ENCODE data around the gene ANKHD1. TPM values are rescaled to one million over a fixed set of nuclear protein-coding genes. Genes with fewer than 3 reads are reported as not detected.
"Not testable (repeated sequence)": the region's sequence is repeated elsewhere in the genome, so short reads cannot be mapped to it uniquely, and the experiment has no call there.

The ANKHD1 gene
- polyA plus RNA-seq, 2 donors, result 37.7 to 43.2 TPM

DNA sequence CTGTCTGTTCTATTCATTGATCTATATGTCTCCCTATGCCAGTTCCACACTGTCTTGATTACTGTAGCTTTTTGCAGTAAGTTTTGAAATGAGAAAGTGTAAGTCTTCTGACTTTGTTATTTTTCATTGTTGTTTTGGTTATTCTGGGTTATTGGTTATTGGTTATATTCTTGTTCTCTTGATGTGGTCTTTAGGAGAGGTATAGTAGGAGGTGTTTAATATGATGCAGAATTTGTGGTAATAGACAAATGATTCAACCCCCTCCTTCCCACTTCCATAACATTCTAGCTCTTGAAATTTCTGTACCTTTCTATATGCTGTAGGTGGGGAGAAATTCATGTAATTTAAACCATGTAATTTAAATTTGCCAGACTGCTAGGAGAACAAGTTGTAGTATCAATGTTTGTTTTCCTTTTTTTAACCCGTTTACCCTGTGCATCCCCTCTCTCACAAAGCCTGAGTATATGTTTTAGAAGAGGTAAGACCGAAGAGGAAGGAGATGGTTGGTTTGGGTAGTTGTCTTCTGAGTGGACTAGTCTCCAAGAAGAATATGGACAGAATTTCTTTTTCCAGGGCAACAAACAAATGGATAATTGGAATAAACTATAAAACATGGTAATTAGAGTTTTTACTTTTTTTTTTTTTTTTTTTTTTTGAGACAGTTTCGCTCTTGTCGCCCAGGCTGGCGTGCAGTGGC, 19.2 kb downstream of the ANKHD1 start:
- Histone ChIP-seq H3K4me3 (ENCODE audit: low read depth in 1 of 2, low read length in 2 of 2) (no peak overlapping the region), H3K27ac (ENCODE audit: low read depth in 2 of 2, low read length in 1 of 2) (no peak overlapping the region), H3K9me3 (ENCODE audit: control insufficient read depth in 2 of 2, insufficient read depth in 1 of 2, low read depth in 1 of 2, low read length in 1 of 2) (no peaks in the 10 kb centered on the region), H3K4me1 (ENCODE audit: control insufficient read depth in 2 of 2, insufficient read depth in 2 of 2, low read length in 1 of 2) (no peaks in the 10 kb centered on the region), H3K36me3 (ENCODE audit: control insufficient read depth in 2 of 2, insufficient read depth in 2 of 2, low read length in 1 of 2) (no peaks in the 10 kb centered on the region), H3K27me3 (ENCODE audit: control insufficient read depth in 1 of 2, insufficient read depth in 2 of 2, low read length in 2 of 2) (no peaks in the 10 kb centered on the region)
- 89 to 90% methylated on average over 5 of the region's 5 CpGs for WGBS, 2 donors

GRCh38 chr5:140421375-140421774, 19.7 kb downstream of the ANKHD1 start:
- not testable (repeated sequence) for H3K27me3 ChIP-seq (ENCODE audit: control insufficient read depth in 1 of 2, insufficient read depth in 2 of 2, low read length in 2 of 2); H3K27ac ChIP-seq (ENCODE audit: low read depth in 2 of 2, low read length in 1 of 2); H3K4me3 ChIP-seq (ENCODE audit: low read depth in 1 of 2, low read length in 2 of 2); H3K4me1 ChIP-seq (ENCODE audit: control insufficient read depth in 2 of 2, insufficient read depth in 2 of 2, low read length in 1 of 2); H3K36me3 ChIP-seq (ENCODE audit: control insufficient read depth in 2 of 2, insufficient read depth in 2 of 2, low read length in 1 of 2); H3K9me3 ChIP-seq (ENCODE audit: control insufficient read depth in 2 of 2, insufficient read depth in 1 of 2, low read depth in 1 of 2, low read length in 1 of 2)
- 76 to 86% methylated on average over 7 of the region's 7 CpGs for WGBS, 2 donors

DNA sequence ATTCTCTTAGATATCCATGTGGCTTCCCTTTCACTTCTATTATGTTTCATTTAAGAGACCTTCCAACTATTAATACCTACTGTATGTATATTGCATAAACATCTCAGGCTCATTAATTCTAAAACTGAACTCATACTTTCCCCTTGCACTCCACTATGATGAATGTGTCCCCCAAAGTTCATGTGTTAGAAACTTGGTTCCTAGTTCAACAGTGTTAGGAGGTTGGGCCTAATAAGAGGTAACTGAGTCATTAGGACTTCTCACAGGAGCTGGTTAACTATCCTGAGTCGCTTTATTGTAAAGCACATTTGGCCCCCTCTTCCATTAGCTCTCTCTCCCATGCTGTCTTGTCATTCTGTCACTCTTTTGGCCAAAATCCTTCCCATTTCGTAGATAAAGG, 22.0 kb downstream of the ANKHD1 start:
- no peaks in the 10 kb centered on the region for H3K4me1 ChIP-seq (ENCODE audit: control insufficient read depth in 2 of 2, insufficient read depth in 2 of 2, low read length in 1 of 2)
- no peak overlapping the region for H3K27ac ChIP-seq (ENCODE audit: low read depth in 2 of 2, low read length in 1 of 2)

GRCh38 chr5:140424135-140424534, 22.5 kb downstream of the ANKHD1 start:
- H3K9me3 ChIP-seq (ENCODE audit: control insufficient read depth in 2 of 2, insufficient read depth in 1 of 2, low read depth in 1 of 2, low read length in 1 of 2), result no peaks in the 10 kb centered on the region
- no peaks in the 10 kb centered on the region for H3K27me3 ChIP-seq (ENCODE audit: control insufficient read depth in 1 of 2, insufficient read depth in 2 of 2, low read length in 2 of 2)
- H3K4me1 ChIP-seq (ENCODE audit: control insufficient read depth in 2 of 2, insufficient read depth in 2 of 2, low read length in 1 of 2), result no peaks in the 10 kb centered on the region
- H3K4me3 ChIP-seq (ENCODE audit: low read depth in 1 of 2, low read length in 2 of 2), result no peak overlapping the region
- 69 to 73% methylated on average over 3 of the region's 3 CpGs for WGBS, 2 donors
- no peak overlapping the region for H3K27ac ChIP-seq (ENCODE audit: low read depth in 2 of 2, low read length in 1 of 2)
- no peaks in the 10 kb centered on the region for H3K36me3 ChIP-seq (ENCODE audit: control insufficient read depth in 2 of 2, insufficient read depth in 2 of 2, low read length in 1 of 2)

More for the DNA sequence above, 22.0 kb downstream of the ANKHD1 start:
- Histone ChIP-seq H3K27me3 (ENCODE audit: control insufficient read depth in 1 of 2, insufficient read depth in 2 of 2, low read length in 2 of 2) (no peaks in the 10 kb centered on the region), H3K9me3 (ENCODE audit: control insufficient read depth in 2 of 2, insufficient read depth in 1 of 2, low read depth in 1 of 2, low read length in 1 of 2) (no peaks in the 10 kb centered on the region), H3K36me3 (ENCODE audit: control insufficient read depth in 2 of 2, insufficient read depth in 2 of 2, low read length in 1 of 2) (no peaks in the 10 kb centered on the region), H3K4me3 (ENCODE audit: low read depth in 1 of 2, low read length in 2 of 2) (no peak overlapping the region)
- WGBS, 2 donors, result 83 to 94% methylated on average over 2 of the region's 2 CpGs

DNA sequence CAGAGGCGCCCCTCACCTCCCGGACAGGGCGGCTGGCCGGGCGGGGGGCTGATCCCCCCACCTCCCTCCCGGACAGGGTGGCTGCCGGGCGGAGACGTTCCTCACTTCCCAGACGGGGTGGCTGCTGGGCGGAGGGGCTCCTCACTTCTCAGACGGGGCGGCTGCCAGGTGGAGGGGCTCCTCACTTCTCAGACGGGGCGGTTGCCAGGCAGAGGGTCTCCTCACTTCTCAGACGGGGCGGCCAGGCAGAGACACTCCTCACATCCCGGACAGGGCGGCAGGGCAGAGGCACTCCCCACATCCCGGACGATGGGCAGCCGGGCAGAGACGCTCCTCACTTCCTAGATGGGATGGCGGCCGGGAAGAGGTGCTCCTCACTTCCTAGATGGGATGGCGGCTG, 26.1 kb downstream of the ANKHD1 start:
- 95 to 97% methylated on average over 16 to 26 of the region's 26 CpGs for WGBS, 2 donors
- H3K4me1 ChIP-seq (ENCODE audit: control insufficient read depth in 2 of 2, insufficient read depth in 2 of 2, low read length in 1 of 2); H3K36me3 ChIP-seq (ENCODE audit: control insufficient read depth in 2 of 2, insufficient read depth in 2 of 2, low read length in 1 of 2); H3K27me3 ChIP-seq (ENCODE audit: control insufficient read depth in 1 of 2, insufficient read depth in 2 of 2, low read length in 2 of 2); H3K9me3 ChIP-seq (ENCODE audit: control insufficient read depth in 2 of 2, insufficient read depth in 1 of 2, low read depth in 1 of 2, low read length in 1 of 2); H3K27ac ChIP-seq (ENCODE audit: low read depth in 2 of 2, low read length in 1 of 2); H3K4me3 ChIP-seq (ENCODE audit: low read depth in 1 of 2, low read length in 2 of 2): not testable (repeated sequence)

GRCh38 chr5:140429724-140430123, 28.1 kb downstream of the ANKHD1 start:
- no peak overlapping the region for H3K4me3 ChIP-seq (ENCODE audit: low read depth in 1 of 2, low read length in 2 of 2)
- no peaks in the 10 kb centered on the region for H3K4me1 ChIP-seq (ENCODE audit: control insufficient read depth in 2 of 2, insufficient read depth in 2 of 2, low read length in 1 of 2)
- 76 to 86% methylated on average over 2 of the region's 2 CpGs for WGBS, 2 donors
- H3K9me3 ChIP-seq (ENCODE audit: control insufficient read depth in 2 of 2, insufficient read depth in 1 of 2, low read depth in 1 of 2, low read length in 1 of 2), result no peaks in the 10 kb centered on the region
- H3K27me3 ChIP-seq (ENCODE audit: control insufficient read depth in 1 of 2, insufficient read depth in 2 of 2, low read length in 2 of 2), result no peaks in the 10 kb centered on the region
- no peaks in the 10 kb centered on the region for H3K36me3 ChIP-seq (ENCODE audit: control insufficient read depth in 2 of 2, insufficient read depth in 2 of 2, low read length in 1 of 2)
- H3K27ac ChIP-seq (ENCODE audit: low read depth in 2 of 2, low read length in 1 of 2), result no peak overlapping the region

DNA sequence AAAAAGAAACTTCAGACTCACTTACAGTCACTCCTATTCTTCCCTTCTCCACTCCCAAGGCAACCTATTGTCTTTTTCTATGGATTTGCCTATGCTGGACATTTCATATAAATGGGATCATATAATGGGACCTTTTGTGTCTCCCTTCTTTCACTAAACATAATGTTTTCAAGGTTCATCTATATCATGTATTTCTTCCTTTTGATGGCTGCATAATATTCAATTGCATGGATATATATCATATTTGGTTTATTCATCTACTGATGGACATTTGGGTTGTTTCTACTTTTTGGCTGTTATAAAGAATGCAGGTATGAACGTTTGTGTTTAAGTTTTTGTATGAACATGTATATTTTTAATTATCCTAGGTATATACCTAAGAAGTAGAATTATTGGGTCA, 30.6 kb downstream of the ANKHD1 start:
- 54 to 62% methylated on average over 1 of the region's 1 CpG for WGBS, 2 donors
- no peaks in the 10 kb centered on the region for H3K4me1 ChIP-seq (ENCODE audit: control insufficient read depth in 2 of 2, insufficient read depth in 2 of 2, low read length in 1 of 2)

DNA sequence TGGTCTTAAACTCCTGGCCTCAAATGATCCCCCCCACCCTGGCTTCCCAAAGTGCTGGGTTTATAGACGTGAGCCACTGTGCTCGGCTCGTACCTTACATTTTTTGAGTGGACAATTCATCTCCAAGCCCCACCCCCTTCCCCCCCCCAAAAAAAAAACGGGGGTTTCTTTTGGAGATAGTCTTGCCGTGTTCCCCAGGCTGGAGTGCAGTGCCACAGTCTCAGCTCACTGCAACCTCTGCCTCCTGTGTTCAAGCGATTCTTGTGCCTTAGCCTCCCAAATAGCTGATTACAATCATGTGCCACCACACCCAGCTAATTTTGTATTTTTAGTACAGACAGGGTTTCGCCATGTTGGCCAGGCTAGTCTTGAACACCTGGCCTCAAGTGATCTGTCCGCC, 31.3 kb downstream of the ANKHD1 start:
- no peaks in the 10 kb centered on the region for H3K4me1 ChIP-seq (ENCODE audit: control insufficient read depth in 2 of 2, insufficient read depth in 2 of 2, low read length in 1 of 2)
- H3K27ac ChIP-seq (ENCODE audit: low read depth in 2 of 2, low read length in 1 of 2), result no peak overlapping the region
- H3K4me3 ChIP-seq (ENCODE audit: low read depth in 1 of 2, low read length in 2 of 2), result no peak overlapping the region
- no peaks in the 10 kb centered on the region for H3K27me3 ChIP-seq (ENCODE audit: control insufficient read depth in 1 of 2, insufficient read depth in 2 of 2, low read length in 2 of 2)
- 87 to 88% methylated on average over 8 of the region's 8 CpGs for WGBS, 2 donors
- no peaks in the 10 kb centered on the region for H3K9me3 ChIP-seq (ENCODE audit: control insufficient read depth in 2 of 2, insufficient read depth in 1 of 2, low read depth in 1 of 2, low read length in 1 of 2)
- H3K36me3 ChIP-seq (ENCODE audit: control insufficient read depth in 2 of 2, insufficient read depth in 2 of 2, low read length in 1 of 2), result no peaks in the 10 kb centered on the region

More for the DNA sequence above, 30.6 kb downstream of the ANKHD1 start:
- Histone ChIP-seq H3K27me3 (ENCODE audit: control insufficient read depth in 1 of 2, insufficient read depth in 2 of 2, low read length in 2 of 2) (no peaks in the 10 kb centered on the region), H3K9me3 (ENCODE audit: control insufficient read depth in 2 of 2, insufficient read depth in 1 of 2, low read depth in 1 of 2, low read length in 1 of 2) (no peaks in the 10 kb centered on the region), H3K27ac (ENCODE audit: low read depth in 2 of 2, low read length in 1 of 2) (no peak overlapping the region), H3K36me3 (ENCODE audit: control insufficient read depth in 2 of 2, insufficient read depth in 2 of 2, low read length in 1 of 2) (no peaks in the 10 kb centered on the region), H3K4me3 (ENCODE audit: low read depth in 1 of 2, low read length in 2 of 2) (no peak overlapping the region)

DNA sequence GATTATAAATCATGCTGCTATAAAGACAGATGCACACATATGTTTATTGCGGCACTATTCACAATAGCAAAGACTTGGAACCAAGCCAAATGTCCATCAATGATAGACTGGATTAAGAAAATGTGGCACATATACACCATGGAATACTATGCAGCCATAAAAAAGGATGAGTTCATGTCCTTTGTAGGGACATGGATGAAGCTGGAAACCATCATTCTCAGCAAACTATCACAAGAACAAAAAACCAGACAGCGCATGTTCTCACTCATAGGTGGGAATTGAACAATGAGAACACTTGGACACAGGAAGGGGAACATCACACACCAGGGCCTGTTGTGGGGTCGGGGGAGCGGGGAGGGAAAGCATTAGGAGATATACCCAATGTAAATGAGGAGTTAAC, 55.7 kb downstream of the ANKHD1 start:
- H3K36me3 ChIP-seq (ENCODE audit: control insufficient read depth in 2 of 2, insufficient read depth in 2 of 2, low read length in 1 of 2); H3K4me3 ChIP-seq (ENCODE audit: low read depth in 1 of 2, low read length in 2 of 2); H3K9me3 ChIP-seq (ENCODE audit: control insufficient read depth in 2 of 2, insufficient read depth in 1 of 2, low read depth in 1 of 2, low read length in 1 of 2); H3K4me1 ChIP-seq (ENCODE audit: control insufficient read depth in 2 of 2, insufficient read depth in 2 of 2, low read length in 1 of 2); H3K27ac ChIP-seq (ENCODE audit: low read depth in 2 of 2, low read length in 1 of 2); H3K27me3 ChIP-seq (ENCODE audit: control insufficient read depth in 1 of 2, insufficient read depth in 2 of 2, low read length in 2 of 2): not testable (repeated sequence)
- WGBS, 2 donors, result 97 to 98% methylated on average over 4 of the region's 4 CpGs

- 91 to 98% methylated on average over 1 of the region's 1 CpG for WGBS, 2 donors
- Histone ChIP-seq H3K4me1 (ENCODE audit: control insufficient read depth in 2 of 2, insufficient read depth in 2 of 2, low read length in 1 of 2) (no peaks in the 10 kb centered on the region), H3K27ac (ENCODE audit: low read depth in 2 of 2, low read length in 1 of 2) (no peak overlapping the region), H3K27me3 (ENCODE audit: control insufficient read depth in 1 of 2, insufficient read depth in 2 of 2, low read length in 2 of 2) (no peaks in the 10 kb centered on the region), H3K36me3 (ENCODE audit: control insufficient read depth in 2 of 2, insufficient read depth in 2 of 2, low read length in 1 of 2) (peaks cover 0 to 2% of the 10 kb centered on the region in 2 donors), H3K9me3 (ENCODE audit: control insufficient read depth in 2 of 2, insufficient read depth in 1 of 2, low read depth in 1 of 2, low read length in 1 of 2) (no peaks in the 10 kb centered on the region), H3K4me3 (ENCODE audit: low read depth in 1 of 2, low read length in 2 of 2) (no peak overlapping the region)
These were observed 65.5 kb downstream of the ANKHD1 start for GRCh38 chr5:140466981-140467742.

Measured in esophagus (tissue), 2 donors.